Measurements from ENCODE around the gene ALDH3B1. TPM values are rescaled to one million over a fixed set of nuclear protein-coding genes. Genes with fewer than 3 reads are reported as not detected.

The ALDH3B1 gene
- total and polyA plus RNA-seq, 10 of the 15 experiments (the other 5 are each of a cell fraction or from before 2014, with no cell fraction given), result 0.03 to 0.37 (median 0.17) TPM; not detected in 3

- TF ChIP-seq ATF3 (IDR thresholded peaks at IDR 0.05; ENCODE audit: borderline replicate concordance, extremely low read depth, low read depth, low read length), result no peak
- no peak for TF ChIP-seq HDAC6 (IDR thresholded peaks at IDR 0.05; ENCODE audit: unreplicated experiment)
- TF ChIP-seq NFYA (IDR thresholded peaks at IDR 0.05; ENCODE audit: borderline replicate concordance, low read depth, low read length), result no peak
- 0 out of 2 replicates have a peak, but pooled peaks have one; percentile 34 for TF ChIP-seq POLR2AphosphoS5 (IDR thresholded peaks at IDR 0.05; ENCODE audit: low read length)
- TF ChIP-seq MTA2 (IDR thresholded peaks at IDR 0.05; ENCODE audit: low read depth), result peak; percentile 71
- TF ChIP-seq PAX5 (IDR thresholded peaks at IDR 0.05; ENCODE audit: borderline replicate concordance, low read depth, low read length), result peak; percentile 71; the same call in 1 of the 2 replicates
- TF ChIP-seq ZNF592 (IDR thresholded peaks at IDR 0.05), result no peak
- no peak for TF ChIP-seq CUX1 (IDR thresholded peaks at IDR 0.05; ENCODE audit: insufficient replicate concordance, low read depth, low read length)
- TF ChIP-seq ZNF687 (IDR thresholded peaks at IDR 0.05), result peak; percentile 89
- TF ChIP-seq MAX (IDR thresholded peaks at IDR 0.05; ENCODE audit: low read depth, low read length), result peak; percentile 52; the same call in 1 of the 2 replicates
- TF ChIP-seq POLR2A (IDR thresholded peaks at IDR 0.05; ENCODE audit: low read depth, low read length), result no peak
- no peak for TF ChIP-seq RBBP5 (conservative IDR thresholded peaks at IDR 0.05)
- no peak for TF ChIP-seq ETV6 (conservative IDR thresholded peaks at IDR 0.05 in 1 of 2, IDR thresholded peaks at IDR 0.05 in 1 of 2; ENCODE audit: borderline replicate concordance in 1 of 2, low read depth in 1 of 2)
Measured at GRCh38 chr11:68077617-68078582, 67.8 kb downstream of the ALDH3B1 start (continued).
